SK-N-SH (cell line): ENCODE data around the gene PNPLA8. TPM values are rescaled to one million over a fixed set of nuclear protein-coding genes. Genes with fewer than 3 reads are reported as not detected.
A peak's percentile ranks its signal among the peaks of the same experiment; 100 is the strongest.

Experiments
- CTCF ChIA-PET: fragments of 300-600, 350-600 bp; formaldehyde crosslinking; extraction: SDS; loops from one replicate; lab custom pipeline; 2021; lab: Yijun Ruan, JAX
- POLR2A ChIA-PET: fragments of 350-600 bp; sonication (Branson Sonifier 250); formaldehyde crosslinking; extraction: SDS; loops from one replicate; lab custom pipeline; 2020; ENCODE audit warnings: antibody characterized with exemption, inconsistent platforms; lab: Yijun Ruan, JAX
- DNase-seq: peaks from one replicate; pipeline ENCODE4 v3.0.0; 2012
- H2AFZ ChIP-seq: fragments of 200-600 bp; sonication (generic); 2 replicates; pipeline ENCODE4 v1.8.1; 2016; ENCODE audit warnings: antibody characterized with exemption, mild to moderate bottlenecking, low read depth
- H3F3A ChIP-seq: fragments of 200-600 bp; sonication (generic); replicated peaks from 2 replicates; pipeline ENCODE3; 2016; ENCODE audit warnings: antibody characterized with exemption, mild to moderate bottlenecking; ENCODE audit not compliant: insufficient read depth
- H3K27ac ChIP-seq, 2 experiments: fragments of 200-500 bp in 1 of 2; fragments of 200-600 bp in 1 of 2; sonication (Bioruptor generic) in 1 of 2; sonication (generic), shearing (Covaris generic) in 1 of 2; 2 replicates each; pipeline versions ENCODE4 v1.5.1 to v1.6.1; 2014 to 2016; ENCODE audit warnings: low read depth in 2 of 2, inconsistent platforms in 1 of 2, low read length in 1 of 2, mild to moderate bottlenecking in 1 of 2, mixed read lengths in 1 of 2
- H3K27me3 ChIP-seq: fragments of 200-600 bp; sonication (generic), shearing (Covaris generic); 2 replicates; pipeline ENCODE4 v1.6.1; 2016; ENCODE audit warnings: mixed run types; ENCODE audit not compliant: insufficient read depth
- H3K36me3 ChIP-seq, 2 experiments: fragments of 200-500 bp in 1 of 2; fragments of 200-600 bp in 1 of 2; sonication (Bioruptor generic) in 1 of 2; sonication (generic) in 1 of 2; replicated peaks in 1 of 2; 2 replicates each; pipeline versions ENCODE3 to v1.5.1; 2014 to 2016; ENCODE audit warnings: low read length in 1 of 2, mild to moderate bottlenecking in 1 of 2; ENCODE audit not compliant: insufficient read depth in 2 of 2, control insufficient read depth in 1 of 2
- H3K4me1 ChIP-seq, 2 experiments: fragments of 200-500 bp in 1 of 2; fragments of 200-600 bp in 1 of 2; sonication (Bioruptor generic) in 1 of 2; sonication (generic), shearing (Covaris generic) in 1 of 2; 2 replicates each; pipeline versions ENCODE4 v1.5.1 to v1.6.1; 2014 to 2016; ENCODE audit warnings: low read depth in 1 of 2, low read length in 1 of 2, mixed run types in 1 of 2; ENCODE audit not compliant: insufficient read depth in 2 of 2, control insufficient read depth in 1 of 2
- H3K4me2 ChIP-seq: fragments of 200-600 bp; sonication (generic), shearing (Covaris generic); 2 replicates; pipeline ENCODE4 v1.6.1; 2017; ENCODE audit warnings: mixed run types
- H3K4me3 ChIP-seq, 2 experiments: fragments of 200-500 bp in 1 of 2; fragments of 200-600 bp in 1 of 2; sonication (Bioruptor generic) in 1 of 2; sonication (generic), shearing (Covaris generic) in 1 of 2; 2 replicates each; pipeline versions ENCODE4 v1.5.1 to v1.8.1; 2014 to 2016; ENCODE audit warnings: low read depth in 2 of 2, inconsistent platforms in 1 of 2, low read length in 1 of 2, mild to moderate bottlenecking in 1 of 2, mixed read lengths in 1 of 2, moderate library complexity in 1 of 2
- H3K79me2 ChIP-seq: fragments of 200-600 bp; sonication (generic); 2 replicates; pipeline ENCODE4 v1.8.1; 2017; ENCODE audit warnings: mild to moderate bottlenecking; ENCODE audit not compliant: insufficient read depth
- H3K9ac ChIP-seq: fragments of 200-600 bp; sonication (generic); 2 replicates; pipeline ENCODE4 v1.6.1; 2017; ENCODE audit warnings: mixed run types
- H3K9me2 ChIP-seq: fragments of 200-600 bp; sonication (generic); 2 replicates; pipeline ENCODE4 v1.6.1; 2017; ENCODE audit warnings: mixed run types
- H3K9me3 ChIP-seq: fragments of 200-600 bp; sonication (generic); 2 replicates; pipeline ENCODE4 v1.6.1; 2017; ENCODE audit warnings: mixed run types, mild to moderate bottlenecking, moderate library complexity
- H4K20me1 ChIP-seq: fragments of 200-600 bp; sonication (generic); 2 replicates; pipeline ENCODE4 v1.6.1; 2017; ENCODE audit warnings: mild to moderate bottlenecking, mixed run types; ENCODE audit not compliant: insufficient read depth
- CHD2 ChIP-seq: fragments of 150-350 bp; IDR thresholded peaks from 2 replicates; pipeline ENCODE4 v1.6.1; 2018; ENCODE audit warnings: low read length; ENCODE audit not compliant: partially characterized antibody
- ELF1 ChIP-seq: IDR thresholded peaks from 2 replicates; pipeline ENCODE4 v1.4.0; 2012
- EZH2phosphoT487 ChIP-seq: fragments of 200-600 bp; sonication (generic); IDR thresholded peaks from 2 replicates; pipeline ENCODE4 v1.6.1; 2017; ENCODE audit warnings: low read depth, mixed run types, mild to moderate bottlenecking, antibody characterized with exemption, moderate library complexity, borderline replicate concordance
- FOSL2 ChIP-seq: IDR thresholded peaks from 2 replicates; pipeline ENCODE4 v1.4.0; 2012; ENCODE audit warnings: low read depth, mild to moderate bottlenecking, moderate library complexity, borderline replicate concordance
- FOXJ3 ChIP-seq: sonication (generic); formaldehyde crosslinking; IDR thresholded peaks from 2 replicates; pipeline ENCODE4 v1.5.1; 2020; ENCODE audit warnings: mild to moderate bottlenecking, missing genetic modification reagents
- FOXM1 ChIP-seq: IDR thresholded peaks from 2 replicates; pipeline ENCODE4 v1.4.0; 2012; ENCODE audit warnings: low read depth, mild to moderate bottlenecking
- GABPA ChIP-seq: IDR thresholded peaks from 2 replicates; pipeline ENCODE4 v1.4.0; 2012; ENCODE audit warnings: low read depth, mild to moderate bottlenecking
- GATA2 ChIP-seq: sonication (generic); formaldehyde crosslinking; IDR thresholded peaks from 2 replicates; pipeline ENCODE4 v1.5.0; 2020; ENCODE audit warnings: mild to moderate bottlenecking, missing genetic modification reagents
- IRF3 ChIP-seq: fragments of 150-350 bp; IDR thresholded peaks from 2 replicates; pipeline ENCODE4 v1.6.1; 2016; ENCODE audit warnings: mild to moderate bottlenecking, low read depth, low read length
- MEF2A ChIP-seq: IDR thresholded peaks from 2 replicates; pipeline ENCODE4 v1.4.0; 2012; ENCODE audit warnings: low read depth, borderline replicate concordance
- NFIC ChIP-seq: IDR thresholded peaks from 2 replicates; pipeline ENCODE4 v1.4.0; 2012; ENCODE audit warnings: borderline replicate concordance
- NRF1 ChIP-seq: IDR thresholded peaks from 2 replicates; pipeline ENCODE4 v1.6.1; 2012; ENCODE audit warnings: low read depth, mild to moderate bottlenecking, low read length
- PBX3 ChIP-seq: IDR thresholded peaks from 2 replicates; pipeline ENCODE4; 2012
- POLR2AphosphoS5 ChIP-seq: IDR thresholded peaks from 2 replicates; pipeline ENCODE4 v1.6.1; 2012; ENCODE audit warnings: low read depth, low read length
- RAD21 ChIP-seq: IDR thresholded peaks from 2 replicates; pipeline ENCODE4 v1.6.1; 2012; ENCODE audit warnings: mild to moderate bottlenecking, low read length
- RCOR1 ChIP-seq: fragments of 150-350 bp; IDR thresholded peaks from 2 replicates; pipeline ENCODE4 v1.6.1; 2017; ENCODE audit warnings: antibody characterized with exemption, low read length
- REST ChIP-seq: IDR thresholded peaks from 2 replicates; pipeline ENCODE4 v1.6.1; 2012; ENCODE audit warnings: mild to moderate bottlenecking, low read depth, low read length, moderate library complexity
- RFX5 ChIP-seq: IDR thresholded peaks from 2 replicates; pipeline ENCODE4 v1.6.1; 2012; ENCODE audit warnings: mild to moderate bottlenecking, improper control_type of control experiment, low read length
- SIN3A ChIP-seq: IDR thresholded peaks from 2 replicates; pipeline ENCODE4 v1.6.1; 2012; ENCODE audit warnings: low read depth, mild to moderate bottlenecking, low read length, moderate library complexity, borderline replicate concordance
- SMC3 ChIP-seq: IDR thresholded peaks from 2 replicates; pipeline ENCODE4 v1.6.1; 2012; ENCODE audit warnings: low read depth, low read length, improper control_type of control experiment
- TAF1 ChIP-seq: IDR thresholded peaks from 2 replicates; pipeline ENCODE4 v1.6.1; 2012; ENCODE audit warnings: low read depth, mild to moderate bottlenecking, low read length, moderate library complexity, borderline replicate concordance
- TCF12 ChIP-seq: IDR thresholded peaks from 2 replicates; pipeline ENCODE4 v1.4.0; 2012
- TEAD4 ChIP-seq: IDR thresholded peaks from 2 replicates; pipeline ENCODE4 v1.4.0; 2012; ENCODE audit warnings: mild to moderate bottlenecking, borderline replicate concordance; ENCODE audit not compliant: insufficient read depth
- YY1 ChIP-seq: IDR thresholded peaks from 2 replicates; pipeline ENCODE4 v1.4.0; 2012; ENCODE audit warnings: low read depth, mild to moderate bottlenecking
- ZBTB33 ChIP-seq: IDR thresholded peaks from 2 replicates; pipeline ENCODE4 v1.4.0; 2012; ENCODE audit warnings: low read depth, borderline replicate concordance
- WGBS: methylation state at CpG from one replicate; pipeline ENCODE4 v1.1.6; 2017; ENCODE audit warnings: low lambda C conversion rate; 5-methylcytosine and 5-hydroxymethylcytosine counted together
- polyA plus RNA-seq, 3 experiments: library from polyadenylated mRNA; depleted of rRNA; stranded (reverse); fragments of >200 nt; gene quantifications; 2 replicates each; pipeline ENCODE4 v1.2.3, GENCODE V29; 2012
- TF ChIP-seq, protein P1 (sequence below): IDR thresholded peaks from 2 replicates; pipeline ENCODE4 v1.4.0; 2012; ENCODE audit warnings: low read depth, borderline replicate concordance

Gene PNPLA8
- polyA plus RNA-seq, 1 of the 3 experiments (the other 2 are of a cell fraction) = 7.2 TPM

DNA sequence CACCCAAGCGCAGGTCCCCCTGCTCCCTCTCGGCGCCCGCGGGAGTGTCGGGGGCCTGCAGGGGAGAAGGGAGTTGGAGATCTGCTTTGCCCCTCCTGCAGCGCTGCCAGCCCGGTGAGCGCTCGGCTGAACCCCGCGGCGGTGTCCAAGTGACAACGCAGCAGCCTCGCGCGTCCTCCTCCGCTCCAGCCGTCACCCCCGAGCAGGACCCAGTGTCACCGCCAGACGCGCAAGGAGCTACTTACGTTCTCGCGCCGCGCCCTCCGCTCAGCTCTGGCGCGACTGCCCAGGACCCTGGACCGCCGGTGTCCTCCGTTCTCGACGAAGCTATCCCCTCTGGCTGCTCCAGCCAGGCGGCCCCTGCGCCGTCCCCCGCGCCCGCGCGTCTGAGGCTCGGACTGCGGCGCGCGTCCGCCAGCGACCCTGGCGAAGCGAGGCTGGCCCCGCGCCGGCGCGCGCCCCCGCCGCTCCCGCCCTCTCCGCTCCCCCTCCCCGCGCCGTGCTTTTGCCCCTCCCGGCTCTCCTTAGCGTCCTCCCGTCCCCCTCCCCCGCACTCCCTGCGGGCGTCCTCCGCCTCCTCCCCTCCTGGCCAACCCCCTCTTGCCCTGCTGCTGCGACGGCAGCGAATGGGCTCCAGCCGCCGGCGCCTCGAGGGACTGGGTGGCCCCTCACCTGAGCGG lies 69.8 kb downstream of the PNPLA8 start, which contains the start of gene NRCAM:
Gene NRCAM, minus strand, starts transcription at position 439 of the 680 bp plus-strand sequence. CDS start 216,372 bp downstream, outside the sequence.
- peak within 1 kb of the TSS; percentile 35; the same call in 1 of the 2 replicates for H2AFZ ChIP-seq
- H3K9ac ChIP-seq = no peak within 1 kb of the TSS
- 3% methylated on average over 35 of the region's 81 CpGs for WGBS
- CTCF ChIA-PET = interaction anchor here (0.6 to 5.6 kb wide), 17 partner anchors 8 to 1748 kb away, joined by 3 to 53 read pairs (median 4); no protein-coding TSS in a partner anchor
- H3K4me2 ChIP-seq = peak within 1 kb of the TSS; percentile 94
- no peaks in the 10 kb centered on the region for H3K9me2 ChIP-seq
- POLR2A ChIA-PET = interaction anchor here (0.6 to 2.4 kb wide), 8 partner anchors 41 to 278 kb away, joined by 3 to 9 read pairs (median 3); partner anchors contain the start of gene PNPLA8
- peaks cover 0 to 6% of the 10 kb centered on the region in 2 experiments; a peak in 2 of 4 replicates for H3K4me1 ChIP-seq
- H4K20me1 ChIP-seq = no peaks in the 10 kb centered on the region
- no peaks in the 10 kb centered on the region for H3K79me2 ChIP-seq
- no peaks in the 10 kb centered on the region for H3F3A ChIP-seq
- no peaks in the 10 kb centered on the region for H3K36me3 ChIP-seq
- H3K9me3 ChIP-seq = no peaks in the 10 kb centered on the region
- DNase-seq = peak; percentile 99
- H3K4me3 ChIP-seq = peak within 1 kb of the TSS; percentile 59 to 64
- peak within 1 kb of the TSS in 1 of 2 experiments; percentile 88; a peak in 2 of 4 replicates for H3K27ac ChIP-seq
- H3K27me3 ChIP-seq = peaks cover 45% of the 10 kb centered on the region
- TF ChIP-seq PBX3 = no peak
- TF ChIP-seq TCF12 = no peak
- TF ChIP-seq NRF1 = no peak; the same call in 1 of the 2 replicates
- TF ChIP-seq FOXJ3 (CRISPR knock-in tag) = no peak
- TF ChIP-seq REST = no peak
- 0 out of 2 replicates have a peak, but pooled peaks have one; percentile 44 for TF ChIP-seq RCOR1
- no peak for TF ChIP-seq ZBTB33
- no peak for TF ChIP-seq EZH2phosphoT487
- no peak for TF ChIP-seq FOSL2
- TF ChIP-seq SIN3A = no peak
- TF ChIP-seq POLR2AphosphoS5 = no peak
- no peak for TF ChIP-seq TEAD4
- TF ChIP-seq NFIC = no peak
- TF ChIP-seq IRF3 = no peak
- TF ChIP-seq YY1 = no peak
- TF ChIP-seq, protein P1, sequence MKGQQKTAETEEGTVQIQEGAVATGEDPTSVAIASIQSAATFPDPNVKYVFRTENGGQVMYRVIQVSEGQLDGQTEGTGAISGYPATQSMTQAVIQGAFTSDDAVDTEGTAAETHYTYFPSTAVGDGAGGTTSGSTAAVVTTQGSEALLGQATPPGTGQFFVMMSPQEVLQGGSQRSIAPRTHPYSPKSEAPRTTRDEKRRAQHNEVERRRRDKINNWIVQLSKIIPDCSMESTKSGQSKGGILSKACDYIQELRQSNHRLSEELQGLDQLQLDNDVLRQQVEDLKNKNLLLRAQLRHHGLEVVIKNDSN = no peak
- no peak for TF ChIP-seq MEF2A
- peak; percentile 84 for TF ChIP-seq CHD2
- no peak for TF ChIP-seq SMC3
- TF ChIP-seq ELF1 = no peak
- TF ChIP-seq GABPA = no peak
- TF ChIP-seq TAF1 = no peak
- no peak for TF ChIP-seq FOXM1
- no peak for TF ChIP-seq RAD21
- no peak for TF ChIP-seq GATA2
- TF ChIP-seq RFX5 = no peak
